Ascending aorta (tissue), 2 donors: ENCODE measurements around the gene PRR12. TPM values are rescaled to one million over a fixed set of nuclear protein-coding genes. Genes with fewer than 3 reads are reported as not detected.
"Not testable (repeated sequence)": the region's sequence is repeated elsewhere in the genome, so short reads cannot be mapped to it uniquely, and the experiment has no call there.

Experiments used
- DNase-seq, 2 donors: peaks; one replicate each; pipeline ENCODE4 v3.0.0-alpha.2; 2019; ENCODE audit warnings: low spot score in 2 of 2
- H3K27ac ChIP-seq, 2 donors: fragments of 200-600 bp; sonication (generic); one replicate each; pipeline ENCODE4 v1.5.1; 2016 to 2017; ENCODE audit warnings: mild to moderate bottlenecking in 1 of 2
- H3K27me3 ChIP-seq: fragments of 200-600 bp; sonication (generic); one replicate; pipeline ENCODE4 v1.5.1; 2017
- H3K36me3 ChIP-seq, 2 donors: fragments of 200-600 bp; sonication (generic); one replicate each; pipeline ENCODE4 v1.5.1; 2016
- H3K4me1 ChIP-seq, 2 donors: fragments of 200-600 bp; sonication (generic); one replicate each; pipeline ENCODE4 v1.5.1; 2016 to 2017; ENCODE audit warnings: mild to moderate bottlenecking in 1 of 2
- H3K4me3 ChIP-seq, 2 donors: fragments of 200-600 bp; sonication (generic); one replicate each; pipeline ENCODE4 v1.5.1; 2016 to 2017; ENCODE audit warnings: mild to moderate bottlenecking in 1 of 2
- H3K9me3 ChIP-seq, 2 donors: fragments of 200-600 bp; sonication (generic); one replicate each; pipeline ENCODE4 v1.5.1; 2016
- CTCF ChIP-seq, 3 experiments: fragments of 200-600 bp in 2 of 3; fragments of 450-650 bp in 1 of 3; sonication (generic) in 2 of 3; IDR thresholded peaks; one replicate each; pipeline ENCODE4 v1.5.1; 2016 to 2019; ENCODE audit warnings: antibody characterized with exemption in 3 of 3, mild to moderate bottlenecking in 1 of 3, moderate library complexity in 1 of 3
- intact Hi-C: fragments of 100-400 bp; cut with DNase I; formaldehyde crosslinking; loops from one replicate; pipeline ENCODE4 v1.15.1; 2023
- total RNA-seq: library from RNA; depleted of rRNA; stranded (reverse); fragments of >200 nt; gene quantifications from one replicate; pipeline ENCODE4 v1.1.0, GENCODE V29; 2016

Gene PRR12
- total RNA-seq, 1 donor from 2014 or later = 23.6 TPM

DNA sequence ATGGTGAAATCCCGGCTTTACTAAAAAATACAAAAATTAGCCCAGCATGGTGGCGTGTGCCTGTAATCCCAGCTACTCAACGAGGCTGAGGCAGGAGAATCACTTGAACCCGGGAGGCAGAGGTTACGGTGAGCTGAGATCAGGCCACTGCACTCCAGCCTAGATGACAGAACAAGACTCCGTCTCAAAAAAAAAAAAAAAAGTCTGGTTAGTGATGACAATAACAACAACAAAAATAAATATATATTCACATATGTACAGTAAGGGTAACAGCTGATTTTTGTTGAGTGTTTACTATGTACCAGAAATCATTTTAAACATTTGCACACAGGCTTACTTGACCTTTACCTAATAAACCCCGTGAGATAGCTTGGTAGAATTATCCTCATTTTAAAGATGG, 26.0 kb downstream of the PRR12 start:
- H3K4me1 ChIP-seq = no peaks in the 10 kb centered on the region
- H3K27me3 ChIP-seq = no peaks in the 10 kb centered on the region
- H3K36me3 ChIP-seq = peaks cover 51 to 60% of the 10 kb centered on the region in 2 donors
- DNase-seq = no peak
- no peak for TF ChIP-seq CTCF (IDR thresholded peaks at IDR 0.05)
- H3K9me3 ChIP-seq = no peaks in the 10 kb centered on the region
- H3K27ac ChIP-seq = no peak overlapping the region
- intact Hi-C loops = no loop called here
- no peak overlapping the region for H3K4me3 ChIP-seq

- H3K9me3 ChIP-seq, H3K27ac ChIP-seq, H3K4me3 ChIP-seq, H3K27me3 ChIP-seq, DNase-seq, H3K4me1 ChIP-seq, intact Hi-C loops: not testable (repeated sequence)
- peaks cover 52 to 64% of the 10 kb centered on the region in 2 donors for H3K36me3 ChIP-seq
Observed at GRCh38 chr19:49617860-49618259, 26.9 kb downstream of the PRR12 start.

DNA sequence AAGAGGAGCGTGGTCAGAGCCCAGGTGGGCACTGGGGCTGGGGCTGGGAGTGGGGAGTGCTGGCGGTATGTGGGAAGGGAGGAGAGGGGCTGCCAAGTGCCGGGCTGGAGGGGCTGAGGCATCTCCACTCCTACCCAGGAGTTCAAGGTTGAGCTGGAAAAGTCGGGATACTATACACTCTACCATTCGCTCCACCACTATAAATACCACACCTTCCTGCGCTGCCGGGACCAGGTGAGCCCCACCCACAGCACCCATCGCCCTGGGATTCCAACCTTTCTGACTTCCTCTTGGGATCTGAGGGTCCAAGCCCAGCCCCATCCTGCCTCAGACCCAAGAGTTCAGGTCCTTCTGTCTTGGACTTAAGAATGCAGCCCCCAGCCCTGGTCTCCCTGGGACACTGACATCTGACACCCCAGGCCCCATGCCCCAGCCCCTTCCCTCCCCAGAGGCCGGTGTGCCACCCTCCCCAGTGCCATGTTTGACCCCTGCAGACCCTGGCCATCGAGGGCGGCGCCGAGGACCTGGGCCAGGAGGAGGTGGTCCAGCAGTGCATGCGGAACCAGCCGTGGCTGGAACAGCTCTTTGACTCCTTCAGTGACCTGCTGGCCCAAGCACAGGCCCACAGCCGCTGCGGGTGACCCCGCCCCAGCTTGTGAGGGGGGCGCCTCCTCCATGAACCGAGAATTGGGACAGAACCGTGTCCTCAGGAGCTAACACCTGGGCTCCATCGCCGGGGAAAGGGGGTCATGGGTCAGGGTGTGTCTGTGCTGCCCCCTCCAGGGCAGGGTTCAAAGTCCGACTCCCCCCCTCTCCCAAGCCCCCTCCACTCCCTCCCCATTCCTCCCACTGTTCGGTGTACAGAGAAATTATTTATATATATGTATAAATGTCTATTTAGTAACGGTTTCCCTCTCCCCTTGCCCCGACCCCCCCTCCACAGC, 34.3 kb downstream of the PRR12 start:
- H3K27ac ChIP-seq = no peak overlapping the region
- no peaks in the 10 kb centered on the region for H3K27me3 ChIP-seq
- no peak for DNase-seq
- H3K4me1 ChIP-seq = no peaks in the 10 kb centered on the region
- H3K9me3 ChIP-seq = no peaks in the 10 kb centered on the region
- no peak overlapping the region for H3K4me3 ChIP-seq
- peaks cover 34 to 47% of the 10 kb centered on the region in 2 donors for H3K36me3 ChIP-seq
- intact Hi-C loops = no loop called here
- no peak for TF ChIP-seq CTCF (IDR thresholded peaks at IDR 0.05)

- peaks cover 28 to 41% of the 10 kb centered on the region in 2 donors for H3K36me3 ChIP-seq
- no peak overlapping the region for H3K27ac ChIP-seq
- no peaks in the 10 kb centered on the region for H3K27me3 ChIP-seq
- no peak for DNase-seq
- TF ChIP-seq CTCF (IDR thresholded peaks at IDR 0.05) = no peak
- H3K4me3 ChIP-seq = no peak overlapping the region
- peaks cover 5 to 7% of the 10 kb centered on the region in 2 donors for H3K4me1 ChIP-seq
- no peaks in the 10 kb centered on the region for H3K9me3 ChIP-seq
- intact Hi-C loops = no loop called here
Observed at GRCh38 chr19:49626226-49626625, 35.2 kb downstream of the PRR12 start.

DNA sequence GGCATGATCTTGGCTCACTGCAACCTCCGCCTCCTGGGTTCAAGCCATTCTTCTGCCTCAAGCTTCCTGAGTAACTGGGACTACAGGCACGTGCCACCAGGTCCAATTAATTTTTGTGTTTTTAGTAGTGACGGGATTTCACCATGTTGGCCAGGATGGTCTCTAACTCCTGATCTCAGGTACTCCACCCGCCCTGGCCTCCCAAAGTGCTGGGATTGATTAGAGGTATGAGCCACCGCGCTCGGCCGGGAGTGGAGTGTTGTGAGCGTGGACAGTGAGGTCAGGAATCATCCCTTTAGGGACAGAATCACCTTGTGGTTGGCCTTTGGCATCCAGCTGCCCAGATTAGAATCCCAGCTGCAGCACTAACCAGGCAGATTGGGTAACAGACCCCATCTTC, 38.7 kb downstream of the PRR12 start:
- Histone ChIP-seq H3K27me3 (no peaks in the 10 kb centered on the region), H3K9me3 (no peaks in the 10 kb centered on the region), H3K4me3 (no peak overlapping the region), H3K27ac (peak overlapping the region; percentile 0 to 22), H3K36me3 (peaks cover 23 to 27% of the 10 kb centered on the region in 2 donors), H3K4me1 (peaks cover 5 to 8% of the 10 kb centered on the region in 2 donors)
- intact Hi-C loops = no loop called here
- no peak for TF ChIP-seq CTCF (IDR thresholded peaks at IDR 0.05)
- DNase-seq = no peak

GRCh38 chr19:49631014-49631588, 40.1 kb downstream of the PRR12 start:
- Histone ChIP-seq H3K27me3 (no peaks in the 10 kb centered on the region), H3K4me3 (peak overlapping the region in 1 of 2 donors; percentile 19), H3K9me3 (no peaks in the 10 kb centered on the region), H3K4me1 (peaks cover 5 to 8% of the 10 kb centered on the region in 2 donors), H3K27ac (peak overlapping the region; percentile 12 to 57), H3K36me3 (peaks cover 26% of the 10 kb centered on the region in 2 donors)
- no peak for TF ChIP-seq CTCF (IDR thresholded peaks at IDR 0.05)
- intact Hi-C loops = no loop called here
- no peak for DNase-seq
